DND-41 (cell line): ENCODE data around the gene PI4KA.

Source experiments
- CTCF ChIP-seq: IDR thresholded peaks from 2 replicates; pipeline ENCODE4 v1.5.1; 2012; ENCODE audit warnings: borderline replicate concordance, low read length, moderate library complexity, mild to moderate bottlenecking; ENCODE audit not compliant: poor library complexity, severe bottlenecking; ENCODE audit errors: extremely low read depth
- EZH2 ChIP-seq: IDR thresholded peaks from 3 replicates; pipeline ENCODE4 v1.6.1; 2012; ENCODE audit warnings: borderline replicate concordance, low read depth, mild to moderate bottlenecking, moderate library complexity, low read length, inconsistent platforms; ENCODE audit not compliant: severe bottlenecking

- TF ChIP-seq EZH2, result no peak
- TF ChIP-seq CTCF, result no peak
Observed at GRCh38 chr22:20729194-20729593, 129.4 kb downstream of the PI4KA start.
